Heart left ventricle (tissue), 16 donors: ENCODE results near the gene MRPL40. TPM values are rescaled to one million over a fixed set of nuclear protein-coding genes. Genes with fewer than 3 reads are reported as not detected.
"Not testable (repeated sequence)": the region's sequence is repeated elsewhere in the genome, so short reads cannot be mapped to it uniquely, and the experiment has no call there.

ENCODE experiments used
- ATAC-seq, 4 donors: fragments of 200-7000 bp; cut with Tn5 transposase; one replicate each; pipeline ENCODE4 v1.9.1; 2020 to 2022; ENCODE audit warnings: moderate library complexity in 4 of 4, mild to moderate bottlenecking in 3 of 4, moderate number of reproducible peaks in 1 of 4
- DNase-seq, 5 donors: peaks; one replicate each; pipeline ENCODE4 v3.0.0-alpha.2; 2020
- H3K27ac ChIP-seq, 12 donors: fragments of 200-600 bp; sonication (generic) in 4 of 12; one replicate each; pipeline versions ENCODE4 v1.5.0 to v1.8.0; 2016 to 2022; ENCODE audit warnings: mild to moderate bottlenecking in 2 of 12
- H3K27me3 ChIP-seq, 9 donors: fragments of 200-600 bp; sonication (generic) in 2 of 9; one replicate each; pipeline versions ENCODE4 v1.5.1 to v1.8.0; 2016 to 2022; ENCODE audit warnings: mild to moderate bottlenecking in 3 of 9
- H3K36me3 ChIP-seq, 9 donors: fragments of 200-600 bp; sonication (generic) in 2 of 9; one replicate each; pipeline versions ENCODE4 v1.5.0 to v1.8.0; 2018 to 2022; ENCODE audit warnings: mild to moderate bottlenecking in 2 of 9
- H3K4me1 ChIP-seq, 12 donors: fragments of 200-600 bp; sonication (generic) in 4 of 12; one replicate each; pipeline versions ENCODE4 v1.5.0 to v1.8.0; 2016 to 2022; ENCODE audit warnings: mild to moderate bottlenecking in 3 of 12
- H3K4me3 ChIP-seq, 12 donors: fragments of 200-600 bp; sonication (generic) in 4 of 12; one replicate each; pipeline versions ENCODE4 v1.5.0 to v1.8.0; 2017 to 2022; ENCODE audit warnings: mild to moderate bottlenecking in 9 of 12, moderate library complexity in 4 of 12
- H3K9me3 ChIP-seq, 12 donors: fragments of 200-600 bp; sonication (generic) in 4 of 12; one replicate each; pipeline versions ENCODE4 v1.5.0 to v1.8.0; 2016 to 2022; ENCODE audit warnings: mild to moderate bottlenecking in 1 of 12
- POLR2A ChIP-seq, 2 donors: fragments of 450-650 bp; IDR thresholded peaks; one replicate each; pipeline ENCODE4 v1.6.1; 2017; ENCODE audit warnings: antibody characterized with exemption in 2 of 2, mild to moderate bottlenecking in 2 of 2, moderate library complexity in 2 of 2
- WGBS, 4 donors: extraction: QIAGEN DNeasy Blood & Tissue Kit in 2 of 4; methylation state at CpG; one replicate each; pipeline versions ENCODE4 v1.1.5 to v1.1.7; 2013 to 2018; 5-methylcytosine and 5-hydroxymethylcytosine counted together
- intact Hi-C, 10 donors: fragments of 100-400 bp; cut with DNase I; formaldehyde crosslinking; loops; one replicate each; pipeline versions ENCODE4 v1.11.1 to v1.14.2; 2022
- polyA plus RNA-seq, 2 donors: library from polyadenylated mRNA; stranded (reverse); fragments of 200-250 nt; gene quantifications; one replicate each; pipeline ENCODE4 v1.2.3, GENCODE V29; 2013
- total RNA-seq, 9 donors: library from RNA; depleted of rRNA in 2 of 9; stranded (reverse); fragments of >200 nt in 2 of 9; fragmentation: NEBNext Ultra II Directional in 3 of 9; extraction: Animal tissue kit (Norgen Biotek cat#: 25700) in 3 of 9; gene quantifications; one replicate each; pipeline versions ENCODE4 v1.1.0 to v1.2.4, GENCODE V29; 2016 to 2023
- TF ChIP-seq, protein P1 (sequence below), 12 donors: fragments of 200-600 bp; sonication (generic) in 4 of 12; IDR thresholded peaks; one replicate each; pipeline versions ENCODE4 v1.5.0 to v1.8.0; 2018 to 2022; ENCODE audit warnings: antibody characterized with exemption in 12 of 12, mild to moderate bottlenecking in 5 of 12
- donor health status: ischemic (EF 13 %, LVEDD 7.1; RV severe dilation, severe dysfunction).
- donor health status: healthy with polysubstance abuse.
- donor health status: DM: no; HTN: yes; CAD: no.
- donor health status: DM: no; HTN: no; CAD: no.
- donor health status: ischemic (EF 25% LVEDD 6.9; RV normal size, moderate dysfunction).
- donor health status: ischemic (EF 25% LVEDD 5.7; RV mildly dilated, moderate dysfunction).
- donor health status: healthy.
- donor health status: DM: yes; HTN: yes; CAD: no.
- donor health status: ischemic (EF 35%, LVEDD 5.7; RV mildly dilated, moderate dysfunction).
- donor health status: nonischemic (EF 11% LVEDD 7.7; RV severe dilation, severe dysfunction).
- donor health status: DM: yes; HTN: yes; CAD: no.
- donor health status: PGD.
- donor health status: ischemic (EF 29% LVEDD 5.4; RV normal size, mild dysfunction).
- donor health status: nonischemic (EF 23%, LVEDD 6.1; RV moderate dilation, normal function).

MRPL40 gene
- total and polyA plus RNA-seq, 11 donors: 39.9 to 119 (median 54.2) TPM

GRCh38 chr22:19442166-19442565, 9.8 kb downstream of the MRPL40 start:
- Histone ChIP-seq H3K27ac (no peak overlapping the region), H3K36me3 (peaks cover 0 to 50% (median 25%) of the 10 kb centered on the region in 9 donors), H3K4me3 (no peak overlapping the region), H3K27me3 (no peaks in the 10 kb centered on the region), H3K9me3 (no peaks in the 10 kb centered on the region), H3K4me1 (peaks cover 5 to 60% (median 25%) of the 10 kb centered on the region in 12 donors)
- TF ChIP-seq, protein P1, sequence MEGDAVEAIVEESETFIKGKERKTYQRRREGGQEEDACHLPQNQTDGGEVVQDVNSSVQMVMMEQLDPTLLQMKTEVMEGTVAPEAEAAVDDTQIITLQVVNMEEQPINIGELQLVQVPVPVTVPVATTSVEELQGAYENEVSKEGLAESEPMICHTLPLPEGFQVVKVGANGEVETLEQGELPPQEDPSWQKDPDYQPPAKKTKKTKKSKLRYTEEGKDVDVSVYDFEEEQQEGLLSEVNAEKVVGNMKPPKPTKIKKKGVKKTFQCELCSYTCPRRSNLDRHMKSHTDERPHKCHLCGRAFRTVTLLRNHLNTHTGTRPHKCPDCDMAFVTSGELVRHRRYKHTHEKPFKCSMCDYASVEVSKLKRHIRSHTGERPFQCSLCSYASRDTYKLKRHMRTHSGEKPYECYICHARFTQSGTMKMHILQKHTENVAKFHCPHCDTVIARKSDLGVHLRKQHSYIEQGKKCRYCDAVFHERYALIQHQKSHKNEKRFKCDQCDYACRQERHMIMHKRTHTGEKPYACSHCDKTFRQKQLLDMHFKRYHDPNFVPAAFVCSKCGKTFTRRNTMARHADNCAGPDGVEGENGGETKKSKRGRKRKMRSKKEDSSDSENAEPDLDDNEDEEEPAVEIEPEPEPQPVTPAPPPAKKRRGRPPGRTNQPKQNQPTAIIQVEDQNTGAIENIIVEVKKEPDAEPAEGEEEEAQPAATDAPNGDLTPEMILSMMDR (IDR thresholded peaks at IDR 0.05): no peak
- no peak for TF ChIP-seq POLR2A (IDR thresholded peaks at IDR 0.05)
- 83 to 92% (median 89%) methylated on average over 2 of the region's 2 CpGs for whole genome bisulfite sequencing, 4 donors
- ATAC-seq (no peak), DNase-seq (no peak)
- intact Hi-C loops: loop anchor here in 1 of 10 donors (10.0 kb wide), 1 partner anchor 147 kb away; the partner anchor contains the start of gene CLTCL1

DNA sequence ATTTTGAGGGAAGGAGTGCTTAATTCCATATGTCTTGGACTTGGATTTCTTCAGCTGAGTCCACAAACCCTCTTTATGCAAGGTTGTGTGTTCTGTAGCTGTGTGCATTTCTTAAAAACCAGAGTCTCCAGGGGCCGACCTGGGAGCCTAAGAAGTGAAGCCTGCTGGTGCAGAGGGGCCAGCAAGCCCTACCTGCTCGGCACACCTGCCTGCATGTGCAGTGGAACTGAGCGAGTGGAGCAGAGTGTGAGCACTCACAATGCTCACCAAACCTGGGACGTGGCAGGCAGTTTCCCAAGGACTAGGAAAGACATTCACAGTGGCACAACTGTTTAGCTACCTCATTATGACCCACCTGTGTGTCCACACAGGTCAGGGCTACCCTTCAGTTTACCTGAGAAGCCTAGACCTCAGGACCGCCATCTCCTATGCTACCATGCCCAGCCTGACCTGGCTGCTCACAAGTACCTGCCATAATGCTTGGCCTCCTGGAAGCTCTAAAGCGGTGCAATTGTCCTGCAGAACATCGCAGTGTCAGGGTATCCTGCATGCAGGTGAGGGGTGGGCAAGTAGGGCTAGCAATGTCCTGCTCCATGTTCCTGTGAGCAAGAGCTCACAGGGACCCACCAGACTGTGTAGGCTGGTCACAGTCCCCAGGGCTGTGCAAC, 11.3 kb downstream of the MRPL40 start:
- intact Hi-C loops: loop anchor here in 2 of 10 donors (2.0 to 10.0 kb wide), 2 partner anchors 35 to 149 kb away; partner anchors contain the start of genes CDC45 (in 1 of the 2), CLTCL1 (in 1 of the 2) and UFD1 (in 1 of the 2)

GRCh38 chr22:19445279-19445982, 13.1 kb downstream of the MRPL40 start:
- H3K27ac ChIP-seq: peak overlapping the region in 1 of 12 donors; percentile 19

More for the DNA sequence above, 11.3 kb downstream of the MRPL40 start:
- Histone ChIP-seq H3K27me3 (no peaks in the 10 kb centered on the region), H3K4me1 (peaks cover 5 to 68% (median 32%) of the 10 kb centered on the region in 12 donors), H3K4me3 (no peak overlapping the region), H3K27ac (no peak overlapping the region), H3K9me3 (no peaks in the 10 kb centered on the region), H3K36me3 (peaks cover 0 to 40% (median 17%) of the 10 kb centered on the region in 9 donors)
- TF ChIP-seq, protein P1 (IDR thresholded peaks at IDR 0.05): no peak
- TF ChIP-seq POLR2A (IDR thresholded peaks at IDR 0.05): no peak
- ATAC-seq (no peak), DNase-seq (no peak)
- 75 to 92% (median 87%) methylated on average over 7 of the region's 7 CpGs for WGBS, 4 donors

DNA sequence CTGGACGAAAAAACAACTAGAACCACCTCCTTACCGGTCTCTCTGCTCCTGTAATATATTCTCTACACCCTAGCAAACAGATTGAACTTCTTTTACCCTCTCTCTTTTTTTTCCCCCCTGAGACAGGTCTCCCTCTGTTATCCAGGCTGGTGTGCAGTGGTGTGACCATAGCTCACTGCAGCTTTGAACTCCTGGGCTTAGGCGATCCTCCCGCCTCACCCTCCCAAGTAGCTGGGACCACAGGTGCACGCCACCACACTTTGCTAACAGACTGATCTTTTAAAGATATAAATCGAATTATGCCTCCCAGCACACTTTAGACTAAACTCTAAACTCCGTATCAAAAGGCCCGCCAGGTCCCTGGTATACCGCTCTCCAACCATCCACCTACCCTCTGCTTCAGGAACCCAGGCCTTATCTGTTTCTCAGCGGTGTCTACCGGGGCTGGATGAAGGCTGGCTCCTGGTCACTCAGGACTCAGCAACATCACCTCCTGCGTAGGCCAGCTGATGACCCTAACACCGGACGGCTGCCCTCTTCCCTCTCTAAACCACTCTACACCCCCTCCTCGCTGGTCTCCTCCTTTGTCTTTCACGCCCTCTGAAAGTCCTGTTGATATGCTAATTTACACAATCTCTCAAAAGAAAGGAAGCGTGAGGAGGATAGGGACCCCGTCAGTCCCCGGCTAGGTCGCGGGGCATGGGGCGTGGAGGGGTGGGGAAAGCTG, 14.4 kb downstream of the MRPL40 start:
- peak overlapping the region; percentile 76 to 97 (median 91) for H3K27ac ChIP-seq
- intact Hi-C loops: loop anchor here in 3 of 10 donors (1.0 to 10.0 kb wide), 3 partner anchors 14 to 152 kb away; partner anchors contain the start of genes MRPL40 (in 2 of the 3), CDC45 (in 1 of the 3), CLTCL1 (in 1 of the 3) and UFD1 (in 1 of the 3)
- 22 to 26% (median 23%) methylated on average over 22 of the region's 22 CpGs for WGBS, 4 donors
- no peaks in the 10 kb centered on the region for H3K9me3 ChIP-seq
- peak overlapping the region; percentile 73 to 99 (median 91) for H3K4me3 ChIP-seq
- peaks cover 0 to 52% (median 33%) of the 10 kb centered on the region in 9 donors for H3K36me3 ChIP-seq
- H3K4me1 ChIP-seq: peaks cover 5 to 61% (median 33%) of the 10 kb centered on the region in 12 donors
- ATAC-seq (peak in 3 of 4 donors; percentile 2 to 10 (median 3)), DNase-seq (no peak)
- no peaks in the 10 kb centered on the region for H3K27me3 ChIP-seq
- TF ChIP-seq, protein P1 (IDR thresholded peaks at IDR 0.05): no peak
- TF ChIP-seq POLR2A (IDR thresholded peaks at IDR 0.05): no peak

More at GRCh38 chr22:19445279-19445982, 13.1 kb downstream of the MRPL40 start:
- WGBS, 4 donors: 83 to 86% (median 85%) methylated on average over 9 of the region's 9 CpGs
- intact Hi-C loops: loop anchor here in 2 of 10 donors (2.0 to 10.0 kb wide), 2 partner anchors 33 to 151 kb away; partner anchors contain the start of genes CDC45 (in 1 of the 2), CLTCL1 (in 1 of the 2) and UFD1 (in 1 of the 2)
- peaks cover 0 to 42% (median 22%) of the 10 kb centered on the region in 9 donors for H3K36me3 ChIP-seq
- H3K9me3 ChIP-seq, H3K27me3 ChIP-seq, ATAC-seq, DNase-seq: not testable (repeated sequence)
- H3K4me1 ChIP-seq: peaks cover 5 to 67% (median 33%) of the 10 kb centered on the region in 12 donors
- peak overlapping the region in 1 of 12 donors; percentile 92 for H3K4me3 ChIP-seq
